Uterus (tissue), 4 donors: ENCODE data around the gene SOX5. TPM values are rescaled to one million over a fixed set of nuclear protein-coding genes. Genes with fewer than 3 reads are reported as not detected.

Experiments used
- DNase-seq, 2 donors: peaks; one replicate each; pipeline ENCODE4 v3.0.0-alpha.2; 2019 to 2020
- H3K27ac ChIP-seq, 2 donors: fragments of 200-600 bp; sonication (generic); 1 replicate in 1 of 2; 2 replicates in 1 of 2; pipeline ENCODE4 v1.5.1; 2016 to 2018
- H3K27me3 ChIP-seq, 2 donors: fragments of 200-600 bp; sonication (generic); one replicate each; pipeline ENCODE4 v1.5.1; 2018 to 2019; ENCODE audit warnings: control low read depth in 1 of 2
- H3K36me3 ChIP-seq, 2 donors: fragments of 200-600 bp; sonication (generic); one replicate each; pipeline ENCODE4 v1.5.1; 2019; ENCODE audit warnings: control low read depth in 1 of 2
- H3K4me1 ChIP-seq, 2 donors: fragments of 200-600 bp; sonication (generic); one replicate each; pipeline ENCODE4 v1.5.1; 2018 to 2019; ENCODE audit warnings: control low read depth in 1 of 2
- H3K4me3 ChIP-seq, 2 donors: fragments of 200-600 bp; sonication (generic); 1 replicate in 1 of 2; 2 replicates in 1 of 2; pipeline ENCODE4 v1.5.1; 2018 to 2019; ENCODE audit warnings: mild to moderate bottlenecking in 1 of 2
- H3K9me3 ChIP-seq, 2 donors: fragments of 200-600 bp; sonication (generic); one replicate each; pipeline ENCODE4 v1.5.1; 2019; ENCODE audit warnings: control low read depth in 1 of 2
- CTCF ChIP-seq, 4 experiments: fragments of 200-600 bp in 2 of 4; fragments of 450-650 bp in 2 of 4; sonication (generic) in 2 of 4; IDR thresholded peaks; one replicate each; pipeline ENCODE4 v1.5.1; 2016 to 2019; ENCODE audit warnings: antibody characterized with exemption in 4 of 4, mild to moderate bottlenecking in 2 of 4, moderate library complexity in 1 of 4
- POLR2A ChIP-seq, 2 donors: fragments of 450-650 bp; IDR thresholded peaks; one replicate each; pipeline ENCODE4 v1.6.1; 2016; ENCODE audit warnings: antibody characterized with exemption in 2 of 2, mild to moderate bottlenecking in 1 of 2, moderate library complexity in 1 of 2
- intact Hi-C: fragments of 100-400 bp; cut with DNase I; formaldehyde crosslinking; loops from one replicate; pipeline ENCODE4 v1.15.1; 2023; ENCODE audit warnings: low total_unique reads
- total RNA-seq, 4 donors: library from RNA; depleted of rRNA in 3 of 4; stranded (reverse); fragments of >200 nt in 3 of 4; gene quantifications; one replicate each; pipeline versions ENCODE4 v1.1.0 to v1.2.4, GENCODE V29; 2014 to 2023
- donor health status: DM: yes; HTN: yes; CAD: no.

SOX5 gene
- total RNA-seq, 4 donors from 2014 or later = 9.1 to 69.5 (median 31.2) TPM

- intact Hi-C loops = no loop called here
- Histone ChIP-seq H3K36me3 (no peaks in the 10 kb centered on the region), H3K9me3 (no peaks in the 10 kb centered on the region), H3K4me3 (no peak overlapping the region), H3K27me3 (no peaks in the 10 kb centered on the region), H3K4me1 (no peaks in the 10 kb centered on the region), H3K27ac (no peak overlapping the region)
- no peak for TF ChIP-seq POLR2A (IDR thresholded peaks at IDR 0.05)
- TF ChIP-seq CTCF (IDR thresholded peaks at IDR 0.05) = no peak
- DNase-seq = no peak
Observed at GRCh38 chr12:23817345-23817744, 132.1 kb downstream of the SOX5 start.

GRCh38 chr12:23816394-23816851, 133.0 kb downstream of the SOX5 start:
- Histone ChIP-seq H3K36me3 (no peaks in the 10 kb centered on the region), H3K4me3 (no peak overlapping the region), H3K27me3 (no peaks in the 10 kb centered on the region), H3K9me3 (no peaks in the 10 kb centered on the region), H3K27ac (no peak overlapping the region), H3K4me1 (no peaks in the 10 kb centered on the region)
- no peak for TF ChIP-seq CTCF (IDR thresholded peaks at IDR 0.05)
- no peak for TF ChIP-seq POLR2A (IDR thresholded peaks at IDR 0.05)
- intact Hi-C loops = no loop called here
- no peak for DNase-seq

- Histone ChIP-seq H3K9me3 (no peaks in the 10 kb centered on the region), H3K4me1 (no peaks in the 10 kb centered on the region), H3K4me3 (no peak overlapping the region), H3K27me3 (no peaks in the 10 kb centered on the region), H3K36me3 (no peaks in the 10 kb centered on the region), H3K27ac (no peak overlapping the region)
- no peak for DNase-seq
- TF ChIP-seq CTCF (IDR thresholded peaks at IDR 0.05) = no peak
- no peak for TF ChIP-seq POLR2A (IDR thresholded peaks at IDR 0.05)
- intact Hi-C loops = no loop called here
Observed at GRCh38 chr12:23815810-23816209, 133.7 kb downstream of the SOX5 start.

- no peak overlapping the region for H3K4me3 ChIP-seq
- no peak for DNase-seq
- H3K27ac ChIP-seq = no peak overlapping the region
- TF ChIP-seq POLR2A (IDR thresholded peaks at IDR 0.05) = no peak
- no peak for TF ChIP-seq CTCF (IDR thresholded peaks at IDR 0.05)
- no peaks in the 10 kb centered on the region for H3K36me3 ChIP-seq
- no peaks in the 10 kb centered on the region for H3K4me1 ChIP-seq
- intact Hi-C loops = no loop called here
- H3K27me3 ChIP-seq = no peaks in the 10 kb centered on the region
- no peaks in the 10 kb centered on the region for H3K9me3 ChIP-seq
Observed at GRCh38 chr12:23813206-23813605, 136.3 kb downstream of the SOX5 start.

- no peak for DNase-seq
Observed at GRCh38 chr12:23810329-23810902, 139.1 kb downstream of the SOX5 start.

More at GRCh38 chr12:23810329-23810902, 139.1 kb downstream of the SOX5 start:
- H3K9me3 ChIP-seq = no peaks in the 10 kb centered on the region
- H3K36me3 ChIP-seq = no peaks in the 10 kb centered on the region
- H3K4me1 ChIP-seq = no peaks in the 10 kb centered on the region
- intact Hi-C loops = no loop called here
- TF ChIP-seq POLR2A (IDR thresholded peaks at IDR 0.05) (no peak), CTCF (IDR thresholded peaks at IDR 0.05) (no peak)
- no peaks in the 10 kb centered on the region for H3K27me3 ChIP-seq
- no peak overlapping the region for H3K4me3 ChIP-seq
- no peak overlapping the region for H3K27ac ChIP-seq
